ENCODE data around the gene HBM. TPM values are rescaled to one million over a fixed set of nuclear protein-coding genes. Genes with fewer than 3 reads are reported as not detected.
"Not testable (repeated sequence)": the region's sequence is repeated elsewhere in the genome, so short reads cannot be mapped to it uniquely, and the experiment has no call there.

Gene HBM
- total and polyA plus RNA-seq, 2 donors from 2014 or later, result not detected

DNA sequence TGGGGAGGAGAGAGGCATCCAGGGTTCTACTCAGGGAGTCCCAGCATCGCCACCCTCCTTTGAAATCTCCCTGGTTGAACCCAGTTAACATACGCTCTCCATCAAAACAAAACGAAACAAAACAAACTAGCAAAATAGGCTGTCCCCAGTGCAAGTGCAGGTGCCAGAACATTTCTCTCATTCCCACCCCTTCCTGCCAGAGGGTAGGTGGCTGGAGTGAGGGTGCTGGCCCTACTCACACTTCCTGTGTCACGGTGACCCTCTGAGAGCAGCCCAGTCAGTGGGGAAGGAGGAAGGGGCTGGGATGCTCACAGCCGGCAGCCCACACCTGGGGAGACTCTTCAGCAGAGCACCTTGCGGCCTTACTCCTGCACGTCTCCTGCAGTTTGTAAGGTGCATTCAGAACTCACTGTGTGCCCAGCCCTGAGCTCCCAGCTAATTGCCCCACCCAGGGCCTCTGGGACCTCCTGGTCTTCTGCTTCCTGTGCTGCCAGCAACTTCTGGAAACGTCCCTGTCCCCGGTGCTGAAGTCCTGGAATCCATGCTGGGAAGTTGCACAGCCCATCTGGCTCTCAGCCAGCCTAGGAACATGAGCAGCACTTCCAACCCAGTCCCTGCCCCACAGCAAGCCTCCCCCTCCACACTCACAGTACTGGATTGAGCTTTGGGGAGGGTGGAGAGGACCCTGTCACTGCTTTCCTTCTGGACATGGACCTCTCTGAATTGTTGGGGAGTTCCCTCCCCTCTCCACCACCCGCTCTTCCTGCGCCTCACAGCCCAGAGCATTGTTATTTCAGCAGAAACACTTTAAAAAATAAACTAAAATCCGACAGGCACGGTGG is 8.4 kb downstream of the HBM start:
- H3K27me3 ChIP-seq (ENCODE audit: control insufficient read depth, insufficient read depth, low read length), result peaks cover 34% of the 10 kb centered on the region
- DNase-seq, result peak in 1 of 5 donors; percentile 64

DNA sequence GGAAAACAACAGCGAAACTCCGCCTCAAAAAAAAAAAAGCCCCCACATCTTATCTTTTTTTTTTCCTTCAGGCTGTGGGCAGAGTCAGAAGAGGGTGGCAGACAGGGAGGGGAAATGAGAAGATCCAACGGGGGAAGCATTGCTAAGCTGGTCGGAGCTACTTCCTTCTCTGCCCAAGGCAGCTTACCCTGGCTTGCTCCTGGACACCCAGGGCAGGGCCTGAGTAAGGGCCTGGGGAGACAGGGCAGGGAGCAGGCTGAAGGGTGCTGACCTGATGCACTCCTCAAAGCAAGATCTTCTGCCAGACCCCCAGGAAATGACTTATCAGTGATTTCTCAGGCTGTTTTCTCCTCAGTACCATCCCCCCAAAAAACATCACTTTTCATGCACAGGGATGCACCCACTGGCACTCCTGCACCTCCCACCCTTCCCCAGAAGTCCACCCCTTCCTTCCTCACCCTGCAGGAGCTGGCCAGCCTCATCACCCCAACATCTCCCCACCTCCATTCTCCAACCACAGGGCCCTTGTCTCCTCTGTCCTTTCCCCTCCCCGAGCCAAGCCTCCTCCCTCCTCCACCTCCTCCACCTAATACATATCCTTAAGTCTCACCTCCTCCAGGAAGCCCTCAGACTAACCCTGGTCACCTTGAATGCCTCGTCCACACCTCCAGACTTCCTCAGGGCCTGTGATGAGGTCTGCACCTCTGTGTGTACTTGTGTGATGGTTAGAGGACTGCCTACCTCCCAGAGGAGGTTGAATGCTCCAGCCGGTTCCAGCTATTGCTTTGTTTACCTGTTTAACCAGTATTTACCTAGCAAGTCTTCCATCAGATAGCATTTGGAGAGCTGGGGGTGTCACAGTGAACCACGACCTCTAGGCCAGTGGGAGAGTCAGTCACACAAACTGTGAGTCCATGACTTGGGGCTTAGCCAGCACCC is 9.5 kb downstream of the HBM start:
- TF ChIP-seq, protein P1, sequence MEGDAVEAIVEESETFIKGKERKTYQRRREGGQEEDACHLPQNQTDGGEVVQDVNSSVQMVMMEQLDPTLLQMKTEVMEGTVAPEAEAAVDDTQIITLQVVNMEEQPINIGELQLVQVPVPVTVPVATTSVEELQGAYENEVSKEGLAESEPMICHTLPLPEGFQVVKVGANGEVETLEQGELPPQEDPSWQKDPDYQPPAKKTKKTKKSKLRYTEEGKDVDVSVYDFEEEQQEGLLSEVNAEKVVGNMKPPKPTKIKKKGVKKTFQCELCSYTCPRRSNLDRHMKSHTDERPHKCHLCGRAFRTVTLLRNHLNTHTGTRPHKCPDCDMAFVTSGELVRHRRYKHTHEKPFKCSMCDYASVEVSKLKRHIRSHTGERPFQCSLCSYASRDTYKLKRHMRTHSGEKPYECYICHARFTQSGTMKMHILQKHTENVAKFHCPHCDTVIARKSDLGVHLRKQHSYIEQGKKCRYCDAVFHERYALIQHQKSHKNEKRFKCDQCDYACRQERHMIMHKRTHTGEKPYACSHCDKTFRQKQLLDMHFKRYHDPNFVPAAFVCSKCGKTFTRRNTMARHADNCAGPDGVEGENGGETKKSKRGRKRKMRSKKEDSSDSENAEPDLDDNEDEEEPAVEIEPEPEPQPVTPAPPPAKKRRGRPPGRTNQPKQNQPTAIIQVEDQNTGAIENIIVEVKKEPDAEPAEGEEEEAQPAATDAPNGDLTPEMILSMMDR (IDR thresholded peaks at IDR 0.05; ENCODE audit: borderline replicate concordance, extremely low read depth, insufficient read depth), result no peak
- Histone ChIP-seq H3K36me3 (ENCODE audit: control insufficient read depth in 2 of 3, insufficient read depth in 3 of 3, low read length in 3 of 3) (no peaks in the 10 kb centered on the region), H3K4me1 (ENCODE audit: control insufficient read depth in 2 of 3, insufficient read depth in 2 of 3, low read depth in 1 of 3, low read length in 3 of 3) (no peaks in the 10 kb centered on the region), H3K27me3 (ENCODE audit: control insufficient read depth, insufficient read depth, low read length) (peaks cover 36% of the 10 kb centered on the region), H3K9ac (ENCODE audit: low read length in 3 of 3) (no peak overlapping the region), H3K9me3 (ENCODE audit: control insufficient read depth in 2 of 3, insufficient read depth in 1 of 3, low read length in 3 of 3) (no peaks in the 10 kb centered on the region), H3K4me3 (ENCODE audit: low read length in 3 of 3) (no peak overlapping the region), H3K27ac (ENCODE audit: low read depth in 2 of 2, low read length in 2 of 2) (no peak overlapping the region)
- DNase-seq (peak in 1 of 5 donors; percentile 19), FAIRE-seq (no peak)
- intact Hi-C loops (cut with DNase I), result no loop called here

More for the DNA sequence above, 8.4 kb downstream of the HBM start:
- FAIRE-seq; H3K27ac ChIP-seq (ENCODE audit: low read depth in 2 of 2, low read length in 2 of 2); intact Hi-C loops (cut with DNase I); H3K4me1 ChIP-seq (ENCODE audit: control insufficient read depth in 2 of 3, insufficient read depth in 2 of 3, low read depth in 1 of 3, low read length in 3 of 3); H3K4me3 ChIP-seq (ENCODE audit: low read length in 3 of 3); H3K36me3 ChIP-seq (ENCODE audit: control insufficient read depth in 2 of 3, insufficient read depth in 3 of 3, low read length in 3 of 3); H3K9ac ChIP-seq (ENCODE audit: low read length in 3 of 3); H3K9me3 ChIP-seq (ENCODE audit: control insufficient read depth in 2 of 3, insufficient read depth in 1 of 3, low read length in 3 of 3): not testable (repeated sequence)

DNA sequence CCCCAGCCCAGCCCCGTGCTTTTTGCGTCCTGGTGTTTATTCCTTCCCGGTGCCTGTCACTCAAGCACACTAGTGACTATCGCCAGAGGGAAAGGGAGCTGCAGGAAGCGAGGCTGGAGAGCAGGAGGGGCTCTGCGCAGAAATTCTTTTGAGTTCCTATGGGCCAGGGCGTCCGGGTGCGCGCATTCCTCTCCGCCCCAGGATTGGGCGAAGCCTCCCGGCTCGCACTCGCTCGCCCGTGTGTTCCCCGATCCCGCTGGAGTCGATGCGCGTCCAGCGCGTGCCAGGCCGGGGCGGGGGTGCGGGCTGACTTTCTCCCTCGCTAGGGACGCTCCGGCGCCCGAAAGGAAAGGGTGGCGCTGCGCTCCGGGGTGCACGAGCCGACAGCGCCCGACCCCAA is 10.2 kb downstream of the HBM start:
- H3K27me3 ChIP-seq (ENCODE audit: control insufficient read depth, insufficient read depth, low read length), result peaks cover 32% of the 10 kb centered on the region
- FAIRE-seq; H3K9ac ChIP-seq (ENCODE audit: low read length in 3 of 3); H3K4me3 ChIP-seq (ENCODE audit: low read length in 3 of 3); H3K36me3 ChIP-seq (ENCODE audit: control insufficient read depth in 2 of 3, insufficient read depth in 3 of 3, low read length in 3 of 3); H3K9me3 ChIP-seq (ENCODE audit: control insufficient read depth in 2 of 3, insufficient read depth in 1 of 3, low read length in 3 of 3); intact Hi-C loops (cut with DNase I); H3K4me1 ChIP-seq (ENCODE audit: control insufficient read depth in 2 of 3, insufficient read depth in 2 of 3, low read depth in 1 of 3, low read length in 3 of 3); H3K27ac ChIP-seq (ENCODE audit: low read depth in 2 of 2, low read length in 2 of 2): not testable (repeated sequence)
- peak in 1 of 5 donors; percentile 39 for DNase-seq

DNA sequence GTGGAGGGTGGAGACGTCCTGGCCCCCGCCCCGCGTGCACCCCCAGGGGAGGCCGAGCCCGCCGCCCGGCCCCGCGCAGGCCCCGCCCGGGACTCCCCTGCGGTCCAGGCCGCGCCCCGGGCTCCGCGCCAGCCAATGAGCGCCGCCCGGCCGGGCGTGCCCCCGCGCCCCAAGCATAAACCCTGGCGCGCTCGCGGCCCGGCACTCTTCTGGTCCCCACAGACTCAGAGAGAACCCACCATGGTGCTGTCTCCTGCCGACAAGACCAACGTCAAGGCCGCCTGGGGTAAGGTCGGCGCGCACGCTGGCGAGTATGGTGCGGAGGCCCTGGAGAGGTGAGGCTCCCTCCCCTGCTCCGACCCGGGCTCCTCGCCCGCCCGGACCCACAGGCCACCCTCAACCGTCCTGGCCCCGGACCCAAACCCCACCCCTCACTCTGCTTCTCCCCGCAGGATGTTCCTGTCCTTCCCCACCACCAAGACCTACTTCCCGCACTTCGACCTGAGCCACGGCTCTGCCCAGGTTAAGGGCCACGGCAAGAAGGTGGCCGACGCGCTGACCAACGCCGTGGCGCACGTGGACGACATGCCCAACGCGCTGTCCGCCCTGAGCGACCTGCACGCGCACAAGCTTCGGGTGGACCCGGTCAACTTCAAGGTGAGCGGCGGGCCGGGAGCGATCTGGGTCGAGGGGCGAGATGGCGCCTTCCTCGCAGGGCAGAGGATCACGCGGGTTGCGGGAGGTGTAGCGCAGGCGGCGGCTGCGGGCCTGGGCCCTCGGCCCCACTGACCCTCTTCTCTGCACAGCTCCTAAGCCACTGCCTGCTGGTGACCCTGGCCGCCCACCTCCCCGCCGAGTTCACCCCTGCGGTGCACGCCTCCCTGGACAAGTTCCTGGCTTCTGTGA is 11.0 kb downstream of the HBM start, which contains the start of gene HBA1:
TSS of gene HBA1 (plus strand) at position 204 of the 906 bp plus-strand sequence. CDS start at position 241, 37 bp downstream.
- H3K4me3 ChIP-seq (ENCODE audit: low read length in 3 of 3); intact Hi-C loops (cut with DNase I); H3K27ac ChIP-seq (ENCODE audit: low read depth in 2 of 2, low read length in 2 of 2); H3K36me3 ChIP-seq (ENCODE audit: control insufficient read depth in 2 of 3, insufficient read depth in 3 of 3, low read length in 3 of 3); H3K9me3 ChIP-seq (ENCODE audit: control insufficient read depth in 2 of 3, insufficient read depth in 1 of 3, low read length in 3 of 3); FAIRE-seq; H3K9ac ChIP-seq (ENCODE audit: low read length in 3 of 3); H3K4me1 ChIP-seq (ENCODE audit: control insufficient read depth in 2 of 3, insufficient read depth in 2 of 3, low read depth in 1 of 3, low read length in 3 of 3): not testable (repeated sequence)
- peaks cover 28% of the 10 kb centered on the region for H3K27me3 ChIP-seq (ENCODE audit: control insufficient read depth, insufficient read depth, low read length)
- peak in 1 of 5 donors; percentile 54 for DNase-seq

Data from kidney (tissue), 14 donors.